GM03348 (cell line): ENCODE data around the gene CECR2.
"Not testable (repeated sequence)": the region's sequence is repeated elsewhere in the genome, so short reads cannot be mapped to it uniquely, and the experiment has no call there.

Experiments
- DNase-seq: peaks from one replicate; pipeline ENCODE4 v3.0.0; 2012; ENCODE audit warnings: low spot score

CECR2 gene

DNA sequence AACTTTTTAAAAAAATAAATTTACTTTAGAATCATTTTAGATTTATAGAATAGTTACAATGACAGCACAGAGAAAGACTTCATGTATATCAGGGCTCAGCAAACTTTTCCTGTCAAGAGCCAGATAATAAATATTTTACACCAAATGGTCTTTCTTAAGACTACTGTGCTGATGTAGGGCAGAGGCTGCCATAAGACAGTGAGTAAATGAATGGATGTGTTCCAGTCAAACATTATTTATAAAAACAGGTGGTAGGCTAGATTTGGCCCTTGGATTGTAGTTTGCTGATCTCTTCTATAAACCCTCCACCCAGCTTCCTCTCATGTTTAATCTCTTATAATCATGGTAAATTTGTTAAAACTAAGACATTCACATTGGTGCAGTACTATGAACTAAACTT lies 33.0 kb downstream of the CECR2 start:
- no peak for DNase-seq

- no peak for DNase-seq
These were observed 34.6 kb downstream of the CECR2 start for GRCh38 chr22:17403906-17404305.

GRCh38 chr22:17407643-17408042 lies 38.4 kb downstream of the CECR2 start:
- no peak for DNase-seq

- DNase-seq, result no peak
These were observed 41.3 kb downstream of the CECR2 start for GRCh38 chr22:17410576-17410975.

DNA sequence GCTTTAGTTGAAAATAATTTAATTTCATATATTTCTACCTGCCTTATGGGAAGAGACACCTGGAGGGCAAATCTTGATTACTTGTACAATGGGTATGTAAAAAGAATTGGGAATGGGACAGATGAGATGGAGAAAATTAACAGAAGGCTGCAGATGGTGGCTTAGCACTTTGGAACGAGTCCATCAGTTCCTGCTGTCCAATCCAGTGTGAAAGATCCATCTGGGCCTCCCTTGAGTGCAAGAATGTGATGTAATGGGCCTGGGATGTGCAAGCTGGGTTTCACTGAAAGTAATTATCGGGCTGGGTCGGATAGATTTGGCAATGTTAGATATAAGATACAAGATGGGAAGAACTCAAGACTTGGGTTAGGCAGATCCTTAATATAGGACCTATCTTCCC lies 42.0 kb downstream of the CECR2 start:
- DNase-seq, result no peak

DNA sequence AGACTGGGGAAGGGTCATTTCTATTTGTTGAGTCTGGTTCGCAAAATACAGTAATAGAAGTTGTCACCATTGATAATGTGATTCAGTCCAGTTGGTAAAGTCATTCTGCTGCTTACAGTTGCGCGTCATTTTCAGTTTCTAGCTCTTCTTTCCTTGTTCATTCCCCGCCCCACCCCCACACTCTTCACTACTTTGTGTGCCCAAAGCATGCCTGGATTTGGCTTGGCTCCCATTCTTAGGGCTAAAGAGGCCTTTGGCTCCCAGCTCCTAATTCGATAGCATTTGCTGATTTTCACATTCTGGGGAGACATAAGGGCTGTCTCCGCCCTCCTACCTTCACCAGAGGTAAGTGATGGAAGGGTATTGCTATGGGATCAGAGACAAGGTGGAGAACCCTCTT lies 43.0 kb downstream of the CECR2 start:
- no peak for DNase-seq

- DNase-seq, result no peak
These were observed 49.6 kb downstream of the CECR2 start for GRCh38 chr22:17418890-17419324.

DNA sequence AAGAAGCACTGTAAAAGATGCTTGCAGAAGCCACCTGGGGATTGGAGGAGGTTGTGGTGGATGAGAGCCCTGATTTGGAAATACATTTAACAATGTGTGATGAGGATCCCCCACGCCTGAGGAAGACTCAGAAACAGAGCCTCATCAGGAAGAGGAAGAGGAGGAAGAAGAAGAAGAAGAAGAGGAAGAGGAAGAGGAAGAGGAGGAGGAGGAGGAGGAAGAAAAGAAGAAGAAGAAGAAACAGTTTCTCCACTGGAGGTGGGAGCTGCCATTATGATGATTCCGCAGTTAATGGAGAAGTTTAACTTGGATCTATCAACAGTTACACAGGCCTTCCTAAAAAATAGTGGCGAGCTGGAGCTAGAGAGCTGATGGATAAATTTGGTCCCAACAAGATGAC lies 50.1 kb downstream of the CECR2 start:
- no peak for DNase-seq

- DNase-seq, result no peak
These were observed 53.6 kb downstream of the CECR2 start for GRCh38 chr22:17422736-17423343.

GRCh38 chr22:17423616-17424015 lies 54.4 kb downstream of the CECR2 start:
- no peak for DNase-seq

DNA sequence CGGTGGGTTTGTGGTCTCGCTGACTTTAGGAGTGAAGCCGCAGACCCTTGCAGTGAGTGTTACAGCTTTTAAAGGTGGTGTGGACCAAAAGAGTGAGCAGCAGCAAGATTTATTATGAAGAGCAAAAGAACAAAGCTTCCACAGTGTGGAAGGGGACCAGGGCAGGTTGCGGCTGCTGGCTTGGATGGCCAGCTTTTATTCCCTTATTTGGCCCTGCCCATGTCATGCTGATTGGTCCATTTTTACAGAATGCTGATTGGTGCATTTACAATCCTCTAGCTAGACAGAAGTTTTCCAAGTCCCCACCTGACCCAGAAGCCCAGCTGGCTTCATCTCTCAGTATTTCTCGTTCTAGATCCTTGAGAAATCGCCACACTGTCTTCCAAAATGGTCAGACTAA lies 58.3 kb downstream of the CECR2 start:
- DNase-seq, result not testable (repeated sequence)

- no peak for DNase-seq
These were observed 60.3 kb downstream of the CECR2 start for GRCh38 chr22:17429516-17429915.

- no peak for DNase-seq
These were observed 61.2 kb downstream of the CECR2 start for GRCh38 chr22:17430412-17430811.

- no peak for DNase-seq
These were observed 61.9 kb downstream of the CECR2 start for GRCh38 chr22:17431179-17431578.

- no peak for DNase-seq
These were observed 65.6 kb downstream of the CECR2 start for GRCh38 chr22:17434856-17435255.

GRCh38 chr22:17435375-17435774 lies 66.1 kb downstream of the CECR2 start:
- DNase-seq, result no peak

DNA sequence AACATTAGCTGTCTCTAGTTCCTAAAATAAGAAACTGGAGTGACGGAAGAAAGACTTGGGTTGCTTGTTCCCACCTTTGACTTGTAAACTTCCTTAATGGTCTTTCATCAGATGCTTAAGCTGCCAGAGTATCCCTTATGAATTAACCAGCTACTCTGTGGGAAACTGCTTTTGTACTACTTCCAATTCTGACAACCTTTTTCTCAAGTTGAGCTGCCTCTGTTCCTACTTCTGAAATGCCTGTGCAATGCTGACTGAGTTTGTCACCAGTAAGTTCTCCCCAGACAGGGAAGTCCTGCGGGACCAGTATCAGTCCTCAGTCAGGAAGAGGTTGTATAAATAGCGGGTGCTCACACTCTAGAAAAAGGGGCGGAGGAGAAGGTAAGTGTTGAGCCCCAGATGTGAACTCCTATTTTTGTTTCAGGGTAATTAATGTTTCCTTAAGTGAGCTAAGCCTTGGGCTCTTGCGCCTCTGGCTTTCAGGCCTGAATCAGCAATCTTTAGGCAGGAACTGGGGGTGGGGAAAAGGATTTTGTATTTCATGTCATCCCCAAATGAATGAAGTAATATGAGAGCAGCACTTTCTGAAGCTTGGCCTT lies 67.2 kb downstream of the CECR2 start:
- no peak for DNase-seq

GRCh38 chr22:17436981-17437412 lies 67.7 kb downstream of the CECR2 start:
- DNase-seq, result no peak

- DNase-seq, result no peak
These were observed 68.8 kb downstream of the CECR2 start for GRCh38 chr22:17438026-17438425.

DNA sequence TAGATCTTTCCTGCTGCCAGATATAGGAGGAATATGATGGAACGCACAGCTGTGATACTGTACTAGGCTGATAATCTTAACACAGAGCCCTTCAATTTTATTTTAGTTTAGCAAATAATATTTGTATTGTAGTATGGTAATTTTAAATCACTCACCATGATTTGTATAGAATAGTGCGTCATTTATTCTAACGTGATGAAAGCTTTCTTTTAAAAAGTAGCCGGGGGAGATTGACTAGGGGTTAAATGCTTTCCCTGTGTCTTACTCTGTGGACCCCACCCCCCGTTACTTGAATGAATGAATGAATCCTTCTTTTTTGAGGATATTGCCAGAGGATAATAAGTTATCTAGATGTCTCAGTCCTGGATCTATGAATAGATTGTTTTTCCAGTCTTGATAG lies 72.1 kb downstream of the CECR2 start:
- no peak for DNase-seq

- DNase-seq, result no peak
These were observed 74.3 kb downstream of the CECR2 start for GRCh38 chr22:17443405-17444203.

GRCh38 chr22:17444204-17444504 lies 74.9 kb downstream of the CECR2 start:
- DNase-seq, result no peak

DNA sequence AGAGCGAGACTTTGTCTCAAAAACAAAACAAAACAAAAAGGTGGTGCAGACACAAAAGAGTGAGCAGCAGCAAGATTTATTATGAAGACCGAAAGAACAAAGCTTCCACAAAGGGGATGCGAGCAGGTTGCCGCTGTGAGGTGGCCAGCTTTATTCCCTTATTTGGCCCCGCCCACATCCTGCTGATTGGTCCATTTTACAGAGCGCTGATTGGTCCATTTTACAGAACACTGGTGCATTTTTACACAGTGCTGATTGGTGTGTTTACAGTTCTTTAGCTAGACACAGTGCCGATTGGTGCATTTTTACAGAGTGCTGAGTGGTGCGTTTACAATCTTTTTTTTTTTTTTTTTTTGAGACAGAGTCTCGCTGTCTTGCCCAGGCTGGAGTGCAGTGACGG lies 77.4 kb downstream of the CECR2 start:
- DNase-seq, result no peak

DNA sequence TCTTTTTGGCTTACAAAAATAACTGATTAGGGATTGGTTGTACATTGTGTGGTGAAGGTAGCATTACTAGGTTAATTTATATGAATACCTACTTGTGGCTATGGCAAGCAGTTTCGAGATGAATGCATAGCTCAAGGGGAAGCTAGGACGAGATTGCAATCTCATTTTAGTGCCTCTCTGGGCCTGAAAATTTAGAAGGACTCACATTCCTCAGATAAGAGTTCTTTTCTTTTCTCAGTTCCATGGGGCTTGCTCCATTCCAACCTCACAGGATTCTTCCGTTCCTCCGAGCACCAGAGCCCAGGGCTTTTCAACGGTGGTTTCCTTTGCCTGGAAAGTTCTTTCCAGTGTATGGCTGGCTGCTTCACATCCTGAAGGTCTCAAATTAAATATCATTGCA lies 82.1 kb downstream of the CECR2 start:
- no peak for DNase-seq
